ENCODE data around the gene FBL.

- TF ChIP-seq IKZF1 (IDR thresholded peaks at IDR 0.05) (no peak), POLR2AphosphoS5 (IDR thresholded peaks at IDR 0.05; ENCODE audit: low read depth, low read length) (no peak), PHB2 (IDR thresholded peaks at IDR 0.05; ENCODE audit: partially characterized antibody) (no peak), ZBTB10 (CRISPR knock-in tag; IDR thresholded peaks at IDR 0.05; ENCODE audit: borderline replicate concordance) (no peak), CTCF (CRISPR knock-in tag; IDR thresholded peaks at IDR 0.05) (no peak), JUND (CRISPR knock-in tag; IDR thresholded peaks at IDR 0.05) (no peak), HNRNPK (IDR thresholded peaks at IDR 0.05; ENCODE audit: low read depth, low read length, poor library complexity, severe bottlenecking) (no peak), EP300 (IDR thresholded peaks at IDR 0.05; ENCODE audit: low read depth in 2 of 2, low read length in 2 of 2) (no peak), EP300 (CRISPR knock-in tag; IDR thresholded peaks at IDR 0.05; ENCODE audit: borderline replicate concordance) (no peak), ARNT (IDR thresholded peaks at IDR 0.05) (no peak)
These were observed 2.2 kb upstream of the FBL start for GRCh38 chr19:39848392-39848791.
